Endodermal cell (in vitro differentiated cells): ENCODE measurements around the gene LLGL2. TPM values are rescaled to one million over a fixed set of nuclear protein-coding genes. Genes with fewer than 3 reads are reported as not detected.

ENCODE experiments used
- DNase-seq: peaks from one replicate; pipeline ENCODE4 v3.0.0-alpha.2; 2017
- H3K27ac ChIP-seq: 2 replicates; pipeline ENCODE4 v1.5.1; 2013; ENCODE audit warnings: mild to moderate bottlenecking, low read depth, low read length, moderate library complexity
- H3K27me3 ChIP-seq: 2 replicates; pipeline ENCODE4 v1.6.1; 2013; ENCODE audit warnings: mild to moderate bottlenecking, low read length, moderate library complexity; ENCODE audit not compliant: insufficient read depth, control insufficient read depth, poor library complexity, severe bottlenecking
- H3K36me3 ChIP-seq: 2 replicates; pipeline ENCODE4 v1.7.0; 2013; ENCODE audit warnings: mild to moderate bottlenecking, low read length, moderate library complexity; ENCODE audit not compliant: control insufficient read depth, insufficient read depth
- H3K4me1 ChIP-seq: one replicate; pipeline ENCODE4 v1.7.0; 2013; ENCODE audit warnings: low read length; ENCODE audit not compliant: control insufficient read depth, insufficient read depth
- H3K4me3 ChIP-seq: 2 replicates; pipeline ENCODE4 v1.5.1; 2013; ENCODE audit warnings: mild to moderate bottlenecking, low read length, moderate library complexity
- H3K9ac ChIP-seq: 2 replicates; pipeline ENCODE4 v1.6.1; 2013; ENCODE audit warnings: mild to moderate bottlenecking, low read length, moderate library complexity; ENCODE audit not compliant: poor library complexity, severe bottlenecking; ENCODE audit errors: extremely low read depth
- H3K9me3 ChIP-seq: 2 replicates; pipeline ENCODE4 v1.6.1; 2013; ENCODE audit warnings: mild to moderate bottlenecking, low read length, moderate library complexity; ENCODE audit not compliant: control insufficient read depth
- H3K27ac Mint-ChIP-seq: 2 replicates; pipeline ENCODE4 v1.8.0; 2020; ENCODE audit warnings: mixed read lengths
- H3K27me3 Mint-ChIP-seq: 2 replicates; pipeline ENCODE4 v1.8.0; 2021; ENCODE audit warnings: mild to moderate bottlenecking, mixed read lengths; ENCODE audit not compliant: insufficient read depth
- H3K36me3 Mint-ChIP-seq: 2 replicates; pipeline ENCODE4 v1.8.0; 2020; ENCODE audit warnings: low read depth, mixed read lengths
- H3K4me1 Mint-ChIP-seq: 2 replicates; pipeline ENCODE4 v1.8.0; 2020; ENCODE audit warnings: mixed read lengths
- H3K4me3 Mint-ChIP-seq: 2 replicates; pipeline ENCODE4 v1.8.0; 2020; ENCODE audit warnings: mild to moderate bottlenecking, moderate library complexity, mixed read lengths
- H3K9me3 Mint-ChIP-seq: 2 replicates; pipeline ENCODE4 v1.8.0; 2020; ENCODE audit warnings: mild to moderate bottlenecking, mixed read lengths
- WGBS, 2 experiments: methylation state at CpG; one replicate each; pipeline versions ENCODE4 v1.1.5 to v1.1.7; 2013; ENCODE audit warnings: missing lambda C conversion rate in 2 of 2, mixed read lengths in 1 of 2; ENCODE audit not compliant: insufficient coverage in 1 of 2, insufficient read length in 1 of 2; 5-methylcytosine and 5-hydroxymethylcytosine counted together
- total RNA-seq, 2 donors: library from RNA; stranded (reverse); fragmentation: NEBNext Ultra II Directional in 1 of 2; extraction: Animal tissue kit (Norgen Biotek cat#: 25700) in 1 of 2; gene quantifications; 2 replicates in 1 of 2; 3 replicates in 1 of 2; pipeline ENCODE4 v1.2.1, GENCODE V29; 2021
- TF ChIP-seq, protein P1 (sequence below): fragments of 200-600 bp; sonication (generic); conservative IDR thresholded peaks from 2 replicates; pipeline ENCODE4 v1.5.0; 2021; ENCODE audit warnings: antibody characterized with exemption, mild to moderate bottlenecking

Gene LLGL2
- total RNA-seq, 2 donors from 2014 or later: 128 to 149 TPM

DNA sequence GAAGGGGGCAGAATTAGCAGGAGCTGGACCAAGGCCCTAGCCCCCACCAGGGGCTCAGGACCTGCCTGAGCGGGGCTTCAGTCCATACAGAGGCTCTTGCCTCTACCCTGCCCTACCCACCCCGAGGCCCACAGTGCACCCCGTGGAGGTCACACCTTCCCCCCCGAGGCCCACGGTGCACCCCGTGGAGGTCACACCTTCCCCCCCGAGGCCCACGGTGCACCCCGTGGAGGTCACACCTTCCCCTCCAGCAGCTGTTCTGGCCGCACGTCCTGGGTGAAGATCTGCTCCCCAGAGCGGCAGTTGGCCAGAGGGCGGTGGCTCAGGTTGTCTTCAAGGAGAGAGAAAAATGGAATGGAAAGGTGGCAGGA is 21.5 kb upstream of the LLGL2 start:
- Histone ChIP-seq H3K27ac (no peak overlapping the region), H3K27me3 (no peaks in the 10 kb centered on the region), H3K4me3 (no peak overlapping the region), H3K9me3 (no peaks in the 10 kb centered on the region), H3K4me1 (no peaks in the 10 kb centered on the region), H3K9ac (no peak overlapping the region), H3K36me3 (peaks cover 21% of the 10 kb centered on the region)
- Mint-ChIP-seq H3K36me3 (peaks cover 11% of the 10 kb centered on the region), H3K9me3 (no peaks in the 10 kb centered on the region), H3K27ac (no peak overlapping the region), H3K27me3 (no peaks in the 10 kb centered on the region), H3K4me1 (no peaks in the 10 kb centered on the region), H3K4me3 (no peak overlapping the region)
- TF ChIP-seq, protein P1, sequence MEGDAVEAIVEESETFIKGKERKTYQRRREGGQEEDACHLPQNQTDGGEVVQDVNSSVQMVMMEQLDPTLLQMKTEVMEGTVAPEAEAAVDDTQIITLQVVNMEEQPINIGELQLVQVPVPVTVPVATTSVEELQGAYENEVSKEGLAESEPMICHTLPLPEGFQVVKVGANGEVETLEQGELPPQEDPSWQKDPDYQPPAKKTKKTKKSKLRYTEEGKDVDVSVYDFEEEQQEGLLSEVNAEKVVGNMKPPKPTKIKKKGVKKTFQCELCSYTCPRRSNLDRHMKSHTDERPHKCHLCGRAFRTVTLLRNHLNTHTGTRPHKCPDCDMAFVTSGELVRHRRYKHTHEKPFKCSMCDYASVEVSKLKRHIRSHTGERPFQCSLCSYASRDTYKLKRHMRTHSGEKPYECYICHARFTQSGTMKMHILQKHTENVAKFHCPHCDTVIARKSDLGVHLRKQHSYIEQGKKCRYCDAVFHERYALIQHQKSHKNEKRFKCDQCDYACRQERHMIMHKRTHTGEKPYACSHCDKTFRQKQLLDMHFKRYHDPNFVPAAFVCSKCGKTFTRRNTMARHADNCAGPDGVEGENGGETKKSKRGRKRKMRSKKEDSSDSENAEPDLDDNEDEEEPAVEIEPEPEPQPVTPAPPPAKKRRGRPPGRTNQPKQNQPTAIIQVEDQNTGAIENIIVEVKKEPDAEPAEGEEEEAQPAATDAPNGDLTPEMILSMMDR: no peak
- WGBS, 2 experiments: 90 to 91% methylated on average over 10 to 13 of the region's 13 CpGs
- DNase-seq: no peak

DNA sequence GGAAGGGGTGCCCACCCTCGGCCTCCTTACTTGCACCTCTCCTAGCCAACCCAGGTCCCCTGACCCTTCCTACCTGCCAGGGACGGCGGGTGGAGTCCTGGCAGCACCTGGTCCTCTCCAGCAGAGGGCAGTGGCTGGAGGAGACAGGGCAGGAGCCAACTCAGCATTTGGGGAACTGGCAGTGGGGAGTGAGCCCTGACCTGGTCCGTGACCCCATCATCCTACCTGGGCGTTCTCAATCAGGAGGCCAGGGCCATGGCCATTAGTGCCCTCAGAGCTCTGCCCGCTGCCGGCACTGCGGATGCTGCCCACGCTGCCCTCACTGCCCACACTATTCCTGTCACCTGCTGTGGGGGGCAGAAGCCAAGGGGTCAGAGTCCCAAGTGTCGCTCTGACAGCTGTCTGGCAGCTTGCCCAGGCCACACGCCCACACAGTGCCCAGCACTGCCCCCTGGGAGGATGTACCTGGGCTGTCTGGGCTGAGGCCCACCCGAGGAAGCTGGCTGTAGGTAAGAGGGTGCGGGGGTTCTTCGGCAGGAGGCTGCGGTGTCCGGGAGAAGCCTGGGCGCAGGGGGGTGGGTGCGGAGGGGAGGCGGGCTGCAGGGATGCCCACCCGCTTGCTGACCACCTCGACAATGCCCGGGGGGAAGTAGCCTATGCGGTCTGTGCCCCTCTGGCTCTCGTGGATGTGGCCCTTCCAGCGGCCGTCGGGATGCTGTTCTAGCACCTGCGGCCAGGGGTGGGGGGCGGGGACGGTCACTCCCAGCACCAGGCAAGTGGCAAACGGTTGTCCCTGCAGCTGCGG is 20.9 kb upstream of the LLGL2 start:
- Mint-ChIP-seq H3K27ac (no peak overlapping the region), H3K9me3 (no peaks in the 10 kb centered on the region), H3K4me3 (no peak overlapping the region), H3K27me3 (no peaks in the 10 kb centered on the region), H3K36me3 (peaks cover 13% of the 10 kb centered on the region), H3K4me1 (no peaks in the 10 kb centered on the region)
- Histone ChIP-seq H3K27ac (no peak overlapping the region), H3K4me3 (no peak overlapping the region), H3K9me3 (no peaks in the 10 kb centered on the region), H3K9ac (no peak overlapping the region), H3K27me3 (no peaks in the 10 kb centered on the region), H3K36me3 (peaks cover 21% of the 10 kb centered on the region), H3K4me1 (no peaks in the 10 kb centered on the region)
- TF ChIP-seq, protein P1: peak; percentile 82
- 90 to 98% methylated on average over 8 to 32 of the region's 32 CpGs for WGBS, 2 experiments
- peak; percentile 93 for DNase-seq

DNA sequence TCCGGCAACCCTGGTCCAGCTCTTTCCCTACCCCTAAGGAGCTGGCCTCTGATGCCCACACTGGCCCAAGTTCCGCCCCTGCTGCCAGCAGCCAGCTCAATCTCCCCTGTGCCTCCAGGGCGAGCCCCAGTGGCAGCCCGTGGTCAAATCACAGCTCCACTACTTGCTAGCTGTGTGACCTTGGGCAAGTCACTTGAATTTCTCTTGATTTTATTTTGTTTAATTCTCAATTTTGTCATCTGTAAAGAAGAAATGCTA is 20.4 kb upstream of the LLGL2 start:
- TF ChIP-seq, protein P1: no peak
- H3K4me1 Mint-ChIP-seq: no peaks in the 10 kb centered on the region
- H3K27me3 Mint-ChIP-seq: no peaks in the 10 kb centered on the region
- H3K27ac Mint-ChIP-seq: no peak overlapping the region
- Histone ChIP-seq H3K4me1 (no peaks in the 10 kb centered on the region), H3K9me3 (no peaks in the 10 kb centered on the region), H3K27me3 (no peaks in the 10 kb centered on the region), H3K4me3 (no peak overlapping the region), H3K36me3 (peaks cover 21% of the 10 kb centered on the region), H3K27ac (no peak overlapping the region), H3K9ac (no peak overlapping the region)
- peaks cover 15% of the 10 kb centered on the region for H3K36me3 Mint-ChIP-seq
- no peaks in the 10 kb centered on the region for H3K9me3 Mint-ChIP-seq
- no peak for DNase-seq
- no peak overlapping the region for H3K4me3 Mint-ChIP-seq
- WGBS, 2 experiments: 80 to 95% methylated on average over 2 to 4 of the region's 4 CpGs
